K562 (cell line): ENCODE measurements around the gene TRIM27. TPM values are rescaled to one million over a fixed set of nuclear protein-coding genes. Genes with fewer than 3 reads are reported as not detected.

Experiments used
- ATAC-seq: fragments of 200-7000 bp; cut with Tn5 transposase; 3 replicates; pipeline ENCODE4 v1.9.1; 2020; ENCODE audit warnings: moderate library complexity
- BruUV-seq: library from RNA; stranded (reverse); fragments of 400-500 nt; replicated peaks from 2 replicates; lab custom pipeline; 2021; lab: Mats Ljungman, UMichigan
- CTCF ChIA-PET: fragments of 300-600 bp; formaldehyde crosslinking; extraction: SDS; loops from one replicate; lab custom pipeline; 2021; ENCODE audit warnings: low intra/inter-chr PET ratio; lab: Yijun Ruan, JAX
- POLR2A ChIA-PET: fragments of 300-600, 350-650 bp; sonication (Branson Sonifier 250); formaldehyde crosslinking; extraction: SDS; loops from one replicate; lab custom pipeline; 2021; ENCODE audit warnings: antibody characterized with exemption, inconsistent platforms; lab: Yijun Ruan, JAX
- DNase-seq, 4 experiments: peaks; one replicate each; pipeline versions ENCODE4 v3.0.0 to v3.0.0-alpha.2; 2011 to 2018; ENCODE audit warnings: low spot score in 3 of 4, mixed read lengths in 3 of 4; ENCODE audit errors: extremely low read depth in 1 of 4
- FAIRE-seq: peaks from 2 replicates; lab custom pipeline; 2011; peaks lifted over from hg19 to GRCh38; lab: Jason Lieb, UNC
- H2AFZ ChIP-seq: 2 replicates; pipeline ENCODE4 v1.6.0; 2011; ENCODE audit warnings: low read depth, low read length, control low read depth, inconsistent platforms
- H3K27ac ChIP-seq: fragments of 200-600 bp; 3 replicates; pipeline ENCODE4 v1.8.0; 2011; ENCODE audit warnings: low read depth, mild to moderate bottlenecking, control low read depth, inconsistent platforms, low read length, moderate library complexity, mixed read lengths; ENCODE audit errors: extremely low read depth
- H3K27me3 ChIP-seq, 2 experiments: fragments of 300-600 bp in 1 of 2; 2 replicates in 1 of 2; 3 replicates in 1 of 2; pipeline versions ENCODE4 v1.6.0 to v1.8.0; 2011; ENCODE audit warnings: inconsistent platforms in 2 of 2, low read length in 2 of 2, mild to moderate bottlenecking in 1 of 2, mixed read lengths in 1 of 2, moderate library complexity in 1 of 2; ENCODE audit not compliant: control insufficient read depth in 2 of 2, insufficient read depth in 2 of 2
- H3K36me3 ChIP-seq: fragments of 300-600 bp; 3 replicates; pipeline ENCODE4 v1.8.0; 2011; ENCODE audit warnings: mild to moderate bottlenecking, low read length, inconsistent platforms; ENCODE audit not compliant: control insufficient read depth, insufficient read depth
- H3K4me1 ChIP-seq, 2 experiments: fragments of 200-600 bp in 1 of 2; replicated peaks in 1 of 2; 2 replicates in 1 of 2; 3 replicates in 1 of 2; pipeline versions ENCODE4 v1.5.1 to v1.8.0; 2011; ENCODE audit warnings: inconsistent platforms in 2 of 2, low read length in 2 of 2, mild to moderate bottlenecking in 1 of 2, mixed read lengths in 1 of 2, moderate library complexity in 1 of 2; ENCODE audit not compliant: control insufficient read depth in 2 of 2, insufficient read depth in 2 of 2
- H3K4me2 ChIP-seq: 2 replicates; pipeline ENCODE4 v1.6.1; 2011; ENCODE audit warnings: low read length, control low read depth, inconsistent platforms, mixed read lengths; ENCODE audit not compliant: insufficient read depth
- H3K4me3 ChIP-seq: fragments of 200-600 bp; sonication (generic), shearing (Covaris generic); 2 replicates; pipeline ENCODE4 v1.5.1; 2016; ENCODE audit warnings: control low read depth, inconsistent platforms
- H3K79me2 ChIP-seq: fragments of 200-600 bp; 3 replicates; pipeline ENCODE4 v1.8.0; 2011; ENCODE audit warnings: low read length, inconsistent platforms; ENCODE audit not compliant: control insufficient read depth, insufficient read depth
- H3K9ac ChIP-seq, 2 experiments: 2 replicates each; pipeline versions ENCODE4 v1.6.0 to v1.6.1; 2011; ENCODE audit warnings: low read depth in 2 of 2, low read length in 2 of 2, control low read depth in 1 of 2, inconsistent platforms in 1 of 2, mild to moderate bottlenecking in 1 of 2, mixed read lengths in 1 of 2; ENCODE audit not compliant: insufficient read depth in 1 of 2
- H3K9me1 ChIP-seq: one replicate; pipeline ENCODE4 v1.6.0; 2011; ENCODE audit warnings: inconsistent platforms, mild to moderate bottlenecking, low read length, moderate library complexity; ENCODE audit not compliant: control insufficient read depth, insufficient read depth
- H3K9me3 ChIP-seq: replicated peaks from 2 replicates; pipeline ENCODE4 v1.5.1; 2011; ENCODE audit warnings: low read depth, low read length, inconsistent platforms; ENCODE audit not compliant: control insufficient read depth, insufficient read depth
- H4K20me1 ChIP-seq: replicated peaks from 2 replicates; pipeline ENCODE4 v1.6.1; 2011; ENCODE audit warnings: low read length, inconsistent platforms, mixed read lengths; ENCODE audit not compliant: control insufficient read depth, insufficient read depth
- BCL6 ChIP-seq: fragments of 250-450 bp; sonication (Bioruptor Pico); IDR thresholded peaks from 2 replicates; pipeline ENCODE4 v1.4.0; 2020
- ETV5 ChIP-seq: sonication (generic); formaldehyde crosslinking; IDR thresholded peaks from 2 replicates; pipeline ENCODE4 v1.4.0; 2020; ENCODE audit warnings: low read depth, mild to moderate bottlenecking, missing genetic modification reagents
- HNRNPK ChIP-seq: fragments of 200-400 bp; formaldehyde crosslinking; IDR thresholded peaks from one replicate; pipeline ENCODE4 v1.6.1; 2018; ENCODE audit warnings: mild to moderate bottlenecking, low read depth, low read length; ENCODE audit not compliant: poor library complexity, severe bottlenecking
- IRF9 ChIP-seq: fragments of 450-650 bp; IDR thresholded peaks from 2 replicates; pipeline ENCODE4 v1.6.1; 2016; ENCODE audit warnings: missing biosample characterization, missing genetic modification characterization
- KDM1A ChIP-seq, 2 experiments: fragments of 450-650 bp; IDR thresholded peaks; 2 replicates each; pipeline ENCODE4 v1.6.1; 2016; ENCODE audit warnings: mild to moderate bottlenecking in 2 of 2
- KHSRP ChIP-seq: fragments of 450-650 bp; IDR thresholded peaks from 2 replicates; pipeline ENCODE4 v1.6.1; 2017
- MBD2 ChIP-seq: sonication (generic); IDR thresholded peaks from 2 replicates; pipeline ENCODE4 v1.6.1; 2016; ENCODE audit warnings: low read depth, borderline replicate concordance
- MEIS2 ChIP-seq: fragments of 450-650 bp; IDR thresholded peaks from 2 replicates; pipeline ENCODE4 v1.6.1; 2014; ENCODE audit warnings: mild to moderate bottlenecking; ENCODE audit not compliant: partially characterized antibody
- RFX5 ChIP-seq: IDR thresholded peaks from 2 replicates; pipeline ENCODE4 v1.6.1; 2011; ENCODE audit warnings: low read depth, mild to moderate bottlenecking, improper control_type of control experiment, low read length
- RHOXF2B ChIP-seq: fragments of 250-450 bp; sonication (Bioruptor Pico); conservative IDR thresholded peaks from 2 replicates; pipeline ENCODE4 v1.5.1; 2021
- SETDB1 ChIP-seq: IDR thresholded peaks from one replicate; pipeline ENCODE4 v1.6.1; 2012; ENCODE audit warnings: low read length, control low read depth, inconsistent platforms
- SLC30A9 ChIP-seq: fragments of 250-450 bp; sonication (Bioruptor Pico); IDR thresholded peaks from 2 replicates; pipeline ENCODE4 v1.8.0; 2022; ENCODE audit warnings: mild to moderate bottlenecking, moderate library complexity
- TFAM ChIP-seq: fragments of 250-450 bp; sonication (Bioruptor Pico); conservative IDR thresholded peaks from 2 replicates; pipeline ENCODE4 v1.5.0; 2021; ENCODE audit warnings: mild to moderate bottlenecking, moderate library complexity
- YBX1 ChIP-seq: fragments of 450-650 bp; IDR thresholded peaks from 2 replicates; pipeline ENCODE4 v1.7.1; 2016; ENCODE audit warnings: mild to moderate bottlenecking
- ZC3H11A ChIP-seq: IDR thresholded peaks from 2 replicates; pipeline ENCODE4 v1.6.1; 2012; ENCODE audit warnings: low read depth, low read length, improper control_type of control experiment
- ZC3H8 ChIP-seq: fragments of 450-650 bp; IDR thresholded peaks from 2 replicates; pipeline ENCODE4 v1.6.1; 2017
- ZKSCAN8 ChIP-seq: fragments of 200-800 bp; sonication (Bioruptor generic); IDR thresholded peaks from 2 replicates; pipeline ENCODE4 v1.6.1; 2016; ENCODE audit warnings: missing genetic modification characterization, missing compliant biosample characterization
- ZNF699 ChIP-seq: fragments of 250-450 bp; sonication (Bioruptor Pico); IDR thresholded peaks from 2 replicates; pipeline ENCODE4 v1.8.0; 2021; ENCODE audit warnings: mild to moderate bottlenecking, moderate library complexity; ENCODE audit not compliant: insufficient replicate concordance
- WGBS: fragments of 100-300 bp; shearing (Covaris generic); methylation state at CpG from one replicate; pipeline ENCODE4 v1.1.6; 2016; ENCODE audit warnings: low coverage, mixed read lengths; ENCODE audit not compliant: insufficient coverage; ENCODE audit errors: missing lambda C conversion rate; 5-methylcytosine and 5-hydroxymethylcytosine counted together
- in situ Hi-C: fragments of 300-500 bp; cut with MboI; formaldehyde crosslinking; loops from 4 replicates; pipeline ENCODE4 v1.15.0; 2018; ENCODE audit warnings: inconsistent platforms, mixed read lengths
- intact Hi-C: fragments of 100-400 bp; cut with micrococcal nuclease; formaldehyde crosslinking; loops from 2 replicates; pipeline ENCODE4 v1.14.2; 2022
- polyA plus RNA-seq, 8 experiments: library from polyadenylated mRNA; depleted of rRNA in 4 of 8; stranded (reverse) in 5 of 8; unstranded in 3 of 8; fragments of >200 nt; fragmentation: Nextera tagmentation in 2 of 8; fragmentation: Illumina TruSeq in 1 of 8; extraction: Ambion mirVana in 2 of 8; extraction: Trizol in 1 of 8; gene quantifications; 2 replicates each; pipeline versions ENCODE4 v1.2.1 to v1.2.3, GENCODE V29; 2011 to 2014; ENCODE audit warnings: inconsistent platforms in 1 of 8, missing spikeins in 1 of 8
- total RNA-seq, 7 experiments: library from RNA; depleted of rRNA in 6 of 7; stranded (reverse); fragments of >200 nt in 6 of 7; fragmentation: Illumina TruSeq in 2 of 7; extraction: Trizol in 2 of 7; gene quantifications; 2 replicates each; pipeline versions ENCODE4 v1.2.1 to v1.2.3, GENCODE V29; 2011 to 2021; ENCODE audit warnings: low replicate concordance in 1 of 7
- TF ChIP-seq, protein P1 (sequence below): fragments of 450-650 bp; IDR thresholded peaks from 2 replicates; pipeline ENCODE4 v1.7.0; 2016; ENCODE audit warnings: borderline replicate concordance

Gene TRIM27
- total and polyA plus RNA-seq, 9 of the 15 experiments (the other 6 are each of a cell fraction or from before 2014, with no cell fraction given): 37.7 to 235 (median 122) TPM

GRCh38 chr6:28956331-28956730 lies 32.5 kb upstream of the TRIM27 start:
- H3K4me1 ChIP-seq: peaks cover 29 to 50% of the 10 kb centered on the region in 2 experiments
- no peaks in the 10 kb centered on the region for H3K9me1 ChIP-seq
- H3K27ac ChIP-seq: peak overlapping the region; percentile 69
- DNase-seq (peak in 1 of 4 experiments; percentile 20), FAIRE-seq (no peak), ATAC-seq (peak; percentile 5)
- BruUV-seq: no TSS peak
- H3K27me3 ChIP-seq: no peaks in the 10 kb centered on the region
- H3K36me3 ChIP-seq: no peaks in the 10 kb centered on the region
- peak overlapping the region in 1 of 2 experiments; percentile 72; a peak in 2 of 4 replicates for H3K9ac ChIP-seq
- peak overlapping the region; percentile 90 for H2AFZ ChIP-seq
- no peaks in the 10 kb centered on the region for H3K79me2 ChIP-seq
- in situ Hi-C loops: no loop called here
- intact Hi-C loops: no loop called here
- CTCF ChIA-PET: no interaction called here
- 18% methylated on average over 3 of the region's 3 CpGs for WGBS
- peak overlapping the region; percentile 16; the same call in 1 of the 2 replicates for H3K4me3 ChIP-seq
- peaks cover 2% of the 10 kb centered on the region; the same call in 1 of the 2 replicates for H3K9me3 ChIP-seq
- no peaks in the 10 kb centered on the region for H4K20me1 ChIP-seq
- peak overlapping the region; percentile 76 for H3K4me2 ChIP-seq
- POLR2A ChIA-PET: no interaction called here
- no peak for TF ChIP-seq ETV5
- no peak for TF ChIP-seq ZNF699 (CRISPR knock-in tag)
- no peak for TF ChIP-seq SLC30A9
- no peak for TF ChIP-seq BCL6 (CRISPR knock-in tag)
- TF ChIP-seq HNRNPK: no peak
- no peak for TF ChIP-seq TFAM (CRISPR knock-in tag)
- no peak for TF ChIP-seq ZC3H11A
- TF ChIP-seq MBD2: no peak
- no peak for TF ChIP-seq RFX5
- no peak for TF ChIP-seq KHSRP
- TF ChIP-seq MEIS2: no peak
- TF ChIP-seq ZC3H8: no peak
- TF ChIP-seq ZKSCAN8 (CRISPR knock-in tag): no peak
- TF ChIP-seq SETDB1: no peak
- no peak for TF ChIP-seq KDM1A (IDR thresholded peaks at IDR 0.05)
- TF ChIP-seq YBX1: no peak
- no peak for TF ChIP-seq RHOXF2B (CRISPR knock-in tag)
- TF ChIP-seq, protein P1, sequence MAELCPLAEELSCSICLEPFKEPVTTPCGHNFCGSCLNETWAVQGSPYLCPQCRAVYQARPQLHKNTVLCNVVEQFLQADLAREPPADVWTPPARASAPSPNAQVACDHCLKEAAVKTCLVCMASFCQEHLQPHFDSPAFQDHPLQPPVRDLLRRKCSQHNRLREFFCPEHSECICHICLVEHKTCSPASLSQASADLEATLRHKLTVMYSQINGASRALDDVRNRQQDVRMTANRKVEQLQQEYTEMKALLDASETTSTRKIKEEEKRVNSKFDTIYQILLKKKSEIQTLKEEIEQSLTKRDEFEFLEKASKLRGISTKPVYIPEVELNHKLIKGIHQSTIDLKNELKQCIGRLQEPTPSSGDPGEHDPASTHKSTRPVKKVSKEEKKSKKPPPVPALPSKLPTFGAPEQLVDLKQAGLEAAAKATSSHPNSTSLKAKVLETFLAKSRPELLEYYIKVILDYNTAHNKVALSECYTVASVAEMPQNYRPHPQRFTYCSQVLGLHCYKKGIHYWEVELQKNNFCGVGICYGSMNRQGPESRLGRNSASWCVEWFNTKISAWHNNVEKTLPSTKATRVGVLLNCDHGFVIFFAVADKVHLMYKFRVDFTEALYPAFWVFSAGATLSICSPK: no peak
- no peak for TF ChIP-seq IRF9 (tag)
